Activated B cell treated with CpG ODN at 0.5 μM for 24 hours (primary cell): ENCODE results near the gene PLEKHG2. TPM values are rescaled to one million over a fixed set of nuclear protein-coding genes. Genes with fewer than 3 reads are reported as not detected.

Experiments
- ATAC-seq: fragments of 200-7000 bp; cut with Tn5 transposase; one replicate; pipeline ENCODE4 v1.10.0; 2021; ENCODE audit warnings: low read depth, mild to moderate bottlenecking, moderate library complexity
- CTCF ChIA-PET: fragments of 350-600 bp; sonication (Branson Sonifier 250); formaldehyde crosslinking; loops from one replicate; lab custom pipeline; 2021; ENCODE audit warnings: antibody characterized with exemption; lab: Charles Lee
- POLR2A ChIA-PET: fragments of 350-600 bp; sonication (Branson Sonifier 250); formaldehyde crosslinking; loops from one replicate; lab custom pipeline; 2021; ENCODE audit warnings: antibody characterized with exemption; lab: Charles Lee
- DNase-seq: peaks from one replicate; pipeline ENCODE4 v3.0.0; 2022
- H3K27ac Mint-ChIP-seq: one replicate; pipeline ENCODE4 v1.8.0; 2020; ENCODE audit warnings: mixed read lengths
- H3K27me3 Mint-ChIP-seq: one replicate; pipeline ENCODE4 v1.8.0; 2021; ENCODE audit warnings: mixed read lengths
- H3K36me3 Mint-ChIP-seq: one replicate; pipeline ENCODE4 v1.8.0; 2021; ENCODE audit warnings: low read depth, mixed read lengths
- H3K4me1 Mint-ChIP-seq: one replicate; pipeline ENCODE4 v1.8.0; 2021; ENCODE audit warnings: mixed read lengths
- H3K4me3 Mint-ChIP-seq: one replicate; pipeline ENCODE4 v1.8.0; 2020; ENCODE audit warnings: mild to moderate bottlenecking, mixed read lengths
- H3K9me3 Mint-ChIP-seq: one replicate; pipeline ENCODE4 v1.8.0; 2020; ENCODE audit warnings: mixed read lengths
- intact Hi-C: fragments of 100-400 bp; cut with micrococcal nuclease; formaldehyde crosslinking; loops from one replicate; pipeline ENCODE4 v1.15.1; 2024
- total RNA-seq: library from RNA; stranded (reverse); gene quantifications from 2 replicates; pipeline ENCODE4 v1.2.3, GENCODE V29; 2022
- TF ChIP-seq, protein P1 (sequence below): fragments of 200-600 bp; IDR thresholded peaks from one replicate; pipeline ENCODE4 v1.8.0; 2022; ENCODE audit warnings: antibody characterized with exemption, mild to moderate bottlenecking

Gene PLEKHG2
- total RNA-seq, 1 donor from 2014 or later, result 125 TPM

DNA sequence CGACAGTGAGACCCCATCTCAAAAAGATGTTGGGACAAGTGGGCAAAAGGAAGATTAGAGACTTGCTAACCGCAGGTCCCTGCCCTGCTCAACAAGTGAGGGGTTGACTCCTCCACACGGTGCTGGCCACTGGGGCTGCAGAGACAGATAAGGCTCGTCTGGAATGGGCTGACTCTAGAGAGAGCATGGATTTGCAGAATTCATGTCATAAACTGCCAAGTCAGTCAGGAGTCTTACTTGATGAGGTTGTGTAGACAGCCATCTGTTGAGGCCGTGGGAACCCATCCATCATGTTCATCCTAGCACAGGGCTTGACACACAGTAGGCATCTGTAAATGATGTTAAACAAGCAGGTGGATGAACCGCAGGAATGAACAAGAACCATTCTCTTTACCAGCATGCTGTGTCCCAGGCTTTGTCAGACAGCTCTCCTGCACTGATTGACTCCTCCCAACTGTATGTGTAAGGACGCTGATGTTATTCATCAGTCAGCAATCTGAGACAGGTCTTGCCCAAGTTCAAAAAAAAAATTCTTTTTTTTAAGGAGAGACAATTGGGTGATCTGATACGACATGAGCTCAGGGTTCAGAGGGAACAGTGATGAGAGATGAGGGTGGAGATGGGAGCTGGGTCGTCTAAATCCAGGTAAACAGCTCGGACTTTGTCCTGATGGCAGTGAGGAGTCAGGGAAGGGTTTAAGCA is 30.4 kb upstream of the PLEKHG2 start:
- intact Hi-C loops, result no loop called here
- CTCF ChIA-PET, result interaction anchor here (0.6 kb wide), 1 partner anchor 16 kb away, joined by 3 read pairs; no protein-coding TSS in a partner anchor
- Mint-ChIP-seq H3K27ac (peak overlapping the region; percentile 19), H3K4me1 (peaks cover 5% of the 10 kb centered on the region), H3K36me3 (peaks cover 94% of the 10 kb centered on the region), H3K9me3 (no peaks in the 10 kb centered on the region), H3K4me3 (no peak overlapping the region), H3K27me3 (no peaks in the 10 kb centered on the region)
- ATAC-seq, result no peak
- POLR2A ChIA-PET, result interaction anchor here (1.7 kb wide), 1 partner anchor 9 kb away, joined by 5 read pairs; the partner anchor contains the start of genes MED29 and PAF1
- no peak for DNase-seq
- TF ChIP-seq, protein P1, sequence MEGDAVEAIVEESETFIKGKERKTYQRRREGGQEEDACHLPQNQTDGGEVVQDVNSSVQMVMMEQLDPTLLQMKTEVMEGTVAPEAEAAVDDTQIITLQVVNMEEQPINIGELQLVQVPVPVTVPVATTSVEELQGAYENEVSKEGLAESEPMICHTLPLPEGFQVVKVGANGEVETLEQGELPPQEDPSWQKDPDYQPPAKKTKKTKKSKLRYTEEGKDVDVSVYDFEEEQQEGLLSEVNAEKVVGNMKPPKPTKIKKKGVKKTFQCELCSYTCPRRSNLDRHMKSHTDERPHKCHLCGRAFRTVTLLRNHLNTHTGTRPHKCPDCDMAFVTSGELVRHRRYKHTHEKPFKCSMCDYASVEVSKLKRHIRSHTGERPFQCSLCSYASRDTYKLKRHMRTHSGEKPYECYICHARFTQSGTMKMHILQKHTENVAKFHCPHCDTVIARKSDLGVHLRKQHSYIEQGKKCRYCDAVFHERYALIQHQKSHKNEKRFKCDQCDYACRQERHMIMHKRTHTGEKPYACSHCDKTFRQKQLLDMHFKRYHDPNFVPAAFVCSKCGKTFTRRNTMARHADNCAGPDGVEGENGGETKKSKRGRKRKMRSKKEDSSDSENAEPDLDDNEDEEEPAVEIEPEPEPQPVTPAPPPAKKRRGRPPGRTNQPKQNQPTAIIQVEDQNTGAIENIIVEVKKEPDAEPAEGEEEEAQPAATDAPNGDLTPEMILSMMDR, result no peak

DNA sequence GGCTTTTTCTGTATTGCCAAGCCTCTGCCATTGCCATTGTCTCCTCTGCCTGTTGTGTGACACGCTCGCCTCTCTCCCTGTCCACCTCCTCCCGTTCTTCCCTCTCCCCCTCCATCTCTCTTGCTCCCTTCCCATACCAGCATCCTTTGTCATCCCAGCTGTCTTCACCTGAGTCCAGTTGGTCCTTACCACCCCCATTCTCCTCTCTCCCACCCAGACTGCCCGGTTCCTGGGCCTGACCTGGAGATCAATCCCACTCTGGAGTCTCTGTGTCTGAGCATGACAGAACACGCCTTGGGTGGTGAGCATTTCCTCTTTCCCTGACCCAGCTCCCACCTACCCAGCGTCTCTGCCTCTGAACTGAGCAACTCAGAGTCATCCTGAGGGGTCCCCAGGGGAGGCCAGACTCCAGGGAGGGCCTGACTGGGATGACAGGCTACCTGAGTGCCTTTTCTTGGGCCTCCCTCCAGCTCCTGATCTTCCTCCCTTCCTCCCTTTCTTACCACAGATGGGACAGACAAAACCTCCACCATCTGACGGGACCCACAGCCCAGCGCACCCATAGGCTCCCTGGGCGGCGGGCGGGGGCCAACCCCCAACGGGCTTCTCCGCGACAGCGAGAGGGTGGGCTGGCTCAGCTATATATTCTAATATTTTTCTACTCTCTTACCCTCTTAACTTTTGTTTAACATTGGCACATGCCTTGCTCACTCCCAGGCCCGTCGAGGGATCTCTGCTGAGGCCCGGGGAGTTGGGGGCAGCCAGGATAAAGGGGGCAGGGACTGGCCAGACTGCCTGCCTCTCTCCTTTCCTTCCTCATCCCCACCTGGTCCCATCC is 29.3 kb upstream of the PLEKHG2 start:
- CTCF ChIA-PET, result no interaction called here
- no peak overlapping the region for H3K27ac Mint-ChIP-seq
- POLR2A ChIA-PET, result interaction anchor here (1.7 kb wide), 1 partner anchor 8 kb away, joined by 5 read pairs; the partner anchor contains the start of genes MED29 and PAF1

DNA sequence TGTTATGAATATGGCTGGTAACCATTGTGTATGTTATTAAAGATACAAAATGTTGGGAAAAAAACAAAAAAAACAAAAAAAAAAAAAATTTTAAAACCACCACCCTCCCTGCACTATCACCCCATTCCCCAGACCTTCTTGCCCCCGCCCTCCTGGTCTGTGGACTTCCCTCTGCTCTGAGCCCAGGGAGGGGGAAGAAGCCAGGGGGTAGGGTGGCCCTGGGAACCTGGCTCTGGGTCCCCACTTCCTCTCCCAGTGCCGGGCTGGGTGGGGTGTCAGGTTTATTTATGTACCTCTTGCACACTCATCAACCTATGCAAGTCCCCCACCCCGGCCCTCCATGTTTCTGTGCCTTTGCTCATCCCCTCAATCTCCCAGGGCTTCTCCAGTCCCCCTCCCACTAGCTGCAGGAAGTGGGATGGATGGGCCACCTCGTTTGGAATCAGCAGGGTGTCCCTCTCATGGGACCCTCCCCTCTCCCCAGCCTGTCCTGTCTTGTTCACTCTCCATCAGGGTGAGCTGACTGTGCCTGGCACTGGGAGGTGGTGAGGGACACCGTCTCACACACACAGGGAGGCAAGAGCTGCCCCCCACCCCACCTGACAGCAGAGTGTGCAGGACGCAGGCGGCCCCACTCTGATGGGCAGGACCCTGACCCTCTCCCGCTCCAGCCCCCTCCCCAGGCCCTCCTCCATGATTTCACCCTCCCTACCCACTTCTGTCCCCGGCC is 27.5 kb upstream of the PLEKHG2 start:
- no peak for ATAC-seq
- ChIA-PET CTCF (no interaction called here), POLR2A (interaction anchor here (0.7 to 0.8 kb wide), 2 partner anchors 37 to 84 kb away, joined by 3 to 4 read pairs; no protein-coding TSS in a partner anchor)

More for the DNA sequence above, 29.3 kb upstream of the PLEKHG2 start:
- peaks cover 5% of the 10 kb centered on the region for H3K4me1 Mint-ChIP-seq
- no peaks in the 10 kb centered on the region for H3K27me3 Mint-ChIP-seq
- H3K4me3 Mint-ChIP-seq, result no peak overlapping the region
- TF ChIP-seq, protein P1, result no peak
- no peak for DNase-seq
- H3K36me3 Mint-ChIP-seq, result peaks cover 91% of the 10 kb centered on the region
- H3K9me3 Mint-ChIP-seq, result no peaks in the 10 kb centered on the region
- intact Hi-C loops, result no loop called here
- no peak for ATAC-seq

DNA sequence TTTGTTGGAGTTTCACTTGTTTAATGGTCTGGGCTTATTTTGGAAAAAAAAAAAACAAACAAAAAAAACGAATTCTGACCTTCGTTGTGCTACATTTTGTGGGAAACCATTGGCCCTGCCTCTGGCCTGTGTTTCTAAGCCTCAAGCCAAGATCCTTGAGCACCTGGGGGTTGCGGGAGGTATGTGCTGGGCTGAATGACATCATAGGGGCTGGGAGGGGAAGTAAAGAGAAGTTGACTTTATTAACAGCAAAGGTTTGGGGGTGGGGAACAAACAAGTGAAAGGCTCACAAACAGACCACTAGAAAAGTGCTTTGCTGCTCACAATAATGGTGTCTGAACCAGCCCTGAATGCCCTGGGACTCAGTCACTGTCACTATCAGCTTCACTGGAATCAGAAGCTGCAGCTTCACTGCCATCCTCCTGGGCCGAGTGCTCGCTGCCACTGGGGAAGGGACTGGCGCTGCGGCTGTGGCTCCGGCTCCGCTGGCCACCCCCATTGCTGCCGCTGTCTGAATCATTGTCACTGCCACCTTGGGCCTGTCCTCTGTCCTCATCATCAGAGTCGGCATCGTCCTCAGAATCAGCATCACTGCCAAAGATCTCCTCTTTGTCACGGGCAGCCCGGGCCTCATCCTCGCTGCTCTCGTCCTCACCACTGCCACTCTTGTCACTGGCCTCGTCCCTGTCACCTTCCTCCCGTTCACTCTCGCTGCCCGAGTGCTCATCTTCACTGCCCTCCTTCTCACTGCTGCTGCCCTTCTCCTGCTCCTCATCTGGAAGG is 26.6 kb upstream of the PLEKHG2 start:
- H3K4me3 Mint-ChIP-seq, result no peak overlapping the region
- ATAC-seq (no peak), DNase-seq (no peak)
- intact Hi-C loops, result no loop called here
- no peaks in the 10 kb centered on the region for H3K27me3 Mint-ChIP-seq
- ChIA-PET POLR2A (interaction anchor here (0.8 kb wide), 1 partner anchor 37 kb away, joined by 4 read pairs; no protein-coding TSS in a partner anchor), CTCF (no interaction called here)
- H3K4me1 Mint-ChIP-seq, result peaks cover 21% of the 10 kb centered on the region
- TF ChIP-seq, protein P1, result no peak
- H3K36me3 Mint-ChIP-seq, result peaks cover 91% of the 10 kb centered on the region
- no peak overlapping the region for H3K27ac Mint-ChIP-seq
- H3K9me3 Mint-ChIP-seq, result no peaks in the 10 kb centered on the region

More for the DNA sequence above, 27.5 kb upstream of the PLEKHG2 start:
- intact Hi-C loops, result no loop called here
- no peak for DNase-seq
- Mint-ChIP-seq H3K9me3 (no peaks in the 10 kb centered on the region), H3K27ac (no peak overlapping the region), H3K4me3 (no peak overlapping the region), H3K27me3 (no peaks in the 10 kb centered on the region), H3K36me3 (peaks cover 88% of the 10 kb centered on the region), H3K4me1 (peaks cover 13% of the 10 kb centered on the region)
- TF ChIP-seq, protein P1, result no peak
